GM12878 (cell line): ENCODE measurements around the gene ETV6. TPM values are rescaled to one million over a fixed set of nuclear protein-coding genes. Genes with fewer than 3 reads are reported as not detected.

Source experiments
- ATAC-seq: fragments of 200-7000 bp; cut with Tn5 transposase; 3 replicates; pipeline ENCODE4 v1.9.1; 2020; ENCODE audit warnings: mild to moderate bottlenecking, moderate library complexity
- Bru-seq: library from RNA; stranded (reverse); fragments of 400-500 nt; gene quantifications from one replicate; lab custom pipeline; 2021; lab: Mats Ljungman, UMichigan
- BruChase-seq, 2 experiments: library from RNA; stranded (reverse); fragments of 400-500 nt; gene quantifications; one replicate each; lab custom pipeline; 2021; lab: Mats Ljungman, UMichigan
- BruUV-seq: library from RNA; stranded (reverse); fragments of 400-500 nt; replicated peaks from 2 replicates; lab custom pipeline; 2021; lab: Mats Ljungman, UMichigan
- CTCF ChIA-PET: fragments of 300-600 bp; sonication (Branson Sonifier 250); formaldehyde crosslinking; extraction: SDS; loops from one replicate; lab custom pipeline; 2021; ENCODE audit warnings: inconsistent platforms; lab: Yijun Ruan, JAX
- POLR2A ChIA-PET: fragments of 350-600 bp; formaldehyde crosslinking; extraction: SDS; loops from one replicate; lab custom pipeline; 2021; ENCODE audit warnings: inconsistent platforms; lab: Charles Lee
- RAD21 ChIA-PET: fragments of 300-600 bp; sonication (Branson Sonifier 250); formaldehyde crosslinking; loops from one replicate; lab custom pipeline; 2023; ENCODE audit warnings: antibody characterized with exemption; ENCODE audit not compliant: unreplicated experiment; lab: Charles Lee
- SMC1A ChIA-PET: fragments of 300-600 bp; sonication (Branson Sonifier 250); formaldehyde crosslinking; loops from one replicate; lab custom pipeline; 2023; ENCODE audit not compliant: unreplicated experiment, uncharacterized antibody; lab: Charles Lee
- DNase-seq: peaks from one replicate; pipeline ENCODE4 v3.0.0-alpha.2; 2011; ENCODE audit warnings: low read depth, low spot score
- FAIRE-seq: peaks from 3 replicates; lab custom pipeline; 2011; peaks lifted over from hg19 to GRCh38; lab: Jason Lieb, UNC
- H2AFZ ChIP-seq: 2 replicates; pipeline ENCODE4 v1.6.0; 2011; ENCODE audit warnings: low read depth, low read length, control low read depth; ENCODE audit not compliant: control insufficient read depth
- H3K27ac ChIP-seq: 2 replicates; pipeline ENCODE4 v1.5.1; 2011; ENCODE audit warnings: control low read depth; ENCODE audit not compliant: control insufficient read depth, insufficient read depth
- H3K27me3 ChIP-seq, 2 experiments: replicated peaks in 1 of 2; 2 replicates each; pipeline versions ENCODE4 v1.6.0 to v1.6.1; 2011; ENCODE audit warnings: low read length in 1 of 2; ENCODE audit not compliant: control insufficient read depth in 2 of 2, insufficient read depth in 2 of 2
- H3K36me3 ChIP-seq, 2 experiments: 2 replicates each; pipeline ENCODE4 v1.5.1; 2011; ENCODE audit warnings: low read length in 1 of 2; ENCODE audit not compliant: control insufficient read depth in 2 of 2, insufficient read depth in 2 of 2
- H3K4me1 ChIP-seq: 2 replicates; pipeline ENCODE4 v1.6.1; 2011; ENCODE audit warnings: mild to moderate bottlenecking, low read length, moderate library complexity, mixed read lengths; ENCODE audit not compliant: control insufficient read depth, insufficient read depth
- H3K4me2 ChIP-seq: 2 replicates; pipeline ENCODE4 v1.6.0; 2011; ENCODE audit warnings: control low read depth; ENCODE audit not compliant: control insufficient read depth, insufficient read depth
- H3K4me3 ChIP-seq: fragments of 200-600 bp; sonication (generic); 2 replicates; pipeline ENCODE4 v1.5.1; 2016
- H3K79me2 ChIP-seq: 2 replicates; pipeline ENCODE4 v1.6.0; 2011; ENCODE audit warnings: low read length; ENCODE audit not compliant: control insufficient read depth, insufficient read depth
- H3K9ac ChIP-seq: 2 replicates; pipeline ENCODE4 v1.8.0; 2011; ENCODE audit warnings: low read length, control low read depth, mixed read lengths; ENCODE audit not compliant: control insufficient read depth, insufficient read depth
- H3K9me3 ChIP-seq: replicated peaks from 3 replicates; pipeline ENCODE4 v1.5.1; 2011; ENCODE audit warnings: mild to moderate bottlenecking, low read length; ENCODE audit not compliant: control insufficient read depth, insufficient read depth
- H4K20me1 ChIP-seq: 2 replicates; pipeline ENCODE4 v1.6.0; 2011; ENCODE audit not compliant: control insufficient read depth, insufficient read depth
- EGR1 ChIP-seq, 2 experiments: IDR thresholded peaks; 1 replicate in 1 of 2; 2 replicates in 1 of 2; pipeline ENCODE4 v1.6.1; 2011 to 2012; ENCODE audit warnings: low read depth in 2 of 2, low read length in 2 of 2, borderline replicate concordance in 1 of 2, mild to moderate bottlenecking in 1 of 2, moderate library complexity in 1 of 2
- ETV6 ChIP-seq, 2 experiments: fragments of 450-650 bp in 1 of 2; IDR thresholded peaks in 1 of 2; conservative IDR thresholded peaks in 1 of 2; 2 replicates each; pipeline ENCODE4 v1.6.1; 2014; ENCODE audit warnings: antibody characterized with exemption in 1 of 2, borderline replicate concordance in 1 of 2, low read depth in 1 of 2, mild to moderate bottlenecking in 1 of 2, moderate library complexity in 1 of 2
- KDM1A ChIP-seq: fragments of 200-600 bp; sonication (generic); IDR thresholded peaks from 2 replicates; pipeline ENCODE4 v1.6.1; 2016; ENCODE audit warnings: borderline replicate concordance
- NR2C2 ChIP-seq: IDR thresholded peaks from 2 replicates; pipeline ENCODE4 v1.6.1; 2011; ENCODE audit warnings: borderline replicate concordance, low read depth; ENCODE audit not compliant: control insufficient read depth, insufficient read length
- PAX8 ChIP-seq: fragments of 450-650 bp; IDR thresholded peaks from 2 replicates; pipeline ENCODE4 v1.6.1; 2017; ENCODE audit warnings: mild to moderate bottlenecking, moderate library complexity
- PML ChIP-seq: IDR thresholded peaks from 2 replicates; pipeline ENCODE4 v1.6.1; 2012; ENCODE audit warnings: low read length, inconsistent platforms
- RELA ChIP-seq: fragments of 450-650 bp; IDR thresholded peaks from 2 replicates; pipeline ENCODE4 v1.8.0; 2014; ENCODE audit warnings: borderline replicate concordance; ENCODE audit not compliant: partially characterized antibody
- SMARCA5 ChIP-seq: fragments of 450-650 bp; IDR thresholded peaks from 2 replicates; pipeline ENCODE4 v1.6.1; 2017; ENCODE audit warnings: mild to moderate bottlenecking
- SMC3 ChIP-seq: IDR thresholded peaks from 2 replicates; pipeline ENCODE4 v1.6.1; 2011; ENCODE audit warnings: low read length, improper control_type of control experiment, borderline replicate concordance
- TAF1 ChIP-seq: IDR thresholded peaks from 2 replicates; pipeline ENCODE4 v1.6.1; 2011; ENCODE audit warnings: mild to moderate bottlenecking, low read depth, low read length, borderline replicate concordance
- TCF3 ChIP-seq: IDR thresholded peaks from 2 replicates; pipeline ENCODE4 v1.6.1; 2012; ENCODE audit warnings: low read depth, mild to moderate bottlenecking, low read length, borderline replicate concordance; ENCODE audit not compliant: insufficient read depth
- ZBED1 ChIP-seq: IDR thresholded peaks from 2 replicates; pipeline ENCODE4 v1.6.1; 2016; ENCODE audit warnings: borderline replicate concordance
- WGBS: methylation state at CpG from one replicate; pipeline ENCODE4 v1.1.6; 2016; ENCODE audit warnings: low lambda C conversion rate; ENCODE audit not compliant: insufficient replicate concordance, insufficient coverage; ENCODE audit errors: missing lambda C conversion rate; 5-methylcytosine and 5-hydroxymethylcytosine counted together
- in situ Hi-C: fragments of 300-500 bp; cut with MboI; formaldehyde crosslinking; loops from 9 replicates; pipeline ENCODE4 v1.14.3; 2018; ENCODE audit warnings: mixed read lengths
- intact Hi-C: fragments of 100-400 bp; cut with micrococcal nuclease; formaldehyde crosslinking; loops from one replicate; pipeline ENCODE4 v1.14.2; 2022; ENCODE audit not compliant: unreplicated experiment
- long read RNA-seq, 2 experiments: library from polyadenylated mRNA; unstranded; transcript quantifications; one replicate each; pipeline ENCODE4 v2.0.0, GENCODE V29; 2019 to 2020
- polyA minus RNA-seq, 3 experiments: library from RNA; depleted of rRNA, polyadenylated mRNA; stranded (reverse); fragments of >200 nt; gene quantifications; 2 replicates each; pipeline ENCODE4 v1.2.3, GENCODE V29; 2011
- polyA plus RNA-seq, 11 experiments: library from polyadenylated mRNA; depleted of rRNA in 4 of 11; unstranded in 6 of 11; stranded (reverse) in 5 of 11; fragments of >200 nt; fragmentation: Nextera tagmentation in 4 of 11; fragmentation: Illumina TruSeq in 1 of 11; extraction: Ambion mirVana in 4 of 11; extraction: Trizol in 1 of 11; gene quantifications; 1 replicate in 1 of 11; 2 replicates in 10 of 11; pipeline versions ENCODE4 v1.2.1 to v1.2.3, GENCODE V29; 2011 to 2016; ENCODE audit warnings: inconsistent platforms in 2 of 11, missing spikeins in 2 of 11, low read depth in 1 of 11
- total RNA-seq, 4 experiments: library from RNA; depleted of rRNA in 3 of 4; stranded (reverse); fragments of >200 nt in 3 of 4; fragmentation: Illumina TruSeq in 1 of 4; extraction: Trizol in 1 of 4; gene quantifications; 2 replicates each; pipeline versions ENCODE4 v1.2.1 to v1.2.3, GENCODE V29; 2013 to 2021
- TF ChIP-seq, protein P1 (sequence below): fragments of 450-650 bp; IDR thresholded peaks from 2 replicates; pipeline ENCODE4 v1.6.1; 2016; ENCODE audit warnings: mild to moderate bottlenecking, moderate library complexity, borderline replicate concordance

Gene ETV6
- 109 and 115 TPM in 2 replicates for total RNA-seq (2013; cell fraction: nucleolus; rRNA removed)
- 24.0 and 24.9 TPM in 2 replicates for total RNA-seq (2014; rRNA removed)
- 26.3 and 28.4 TPM in 2 replicates for total RNA-seq (2014; rRNA removed; fragmentation: Illumina TruSeq; extraction: Trizol)
- total RNA-seq (2021) = 69.7 and 74.8 TPM in 2 replicates
- polyA plus RNA-seq (2011; ENCODE audit: low read depth) = 18.0 TPM
- polyA plus RNA-seq (2011; rRNA removed) = 27.2 and 29.7 TPM in 2 replicates
- 21.0 and 26.5 TPM in 2 replicates for polyA plus RNA-seq (2011; cell fraction: cytosol; rRNA removed)
- polyA plus RNA-seq (2011; cell fraction: nucleus; rRNA removed) = 53.6 and 57.2 TPM in 2 replicates
- polyA plus RNA-seq (2012) = 22.0 and 25.1 TPM in 2 replicates
- polyA plus RNA-seq (2014; fragmentation: Illumina TruSeq; extraction: Trizol) = 32.6 and 34.6 TPM in 2 replicates
- 10 to 100 TPM in 1 of 2 experiments, 1 to 10 TPM in 1; 6.6 to 10.4 TPM for polyA plus RNA-seq (2014; fragmentation: Nextera tagmentation; extraction: Ambion mirVana)
- polyA plus RNA-seq (2014; rRNA removed) = 25.1 and 26.3 TPM in 2 replicates
- polyA plus RNA-seq (2016; fragmentation: Nextera tagmentation; extraction: Ambion mirVana) = 10 to 100 TPM in 1 of 2 experiments, 1 to 10 TPM in 1; 7.8 to 12.5 TPM
- polyA minus RNA-seq (2011; rRNA and poly(A)+ RNA removed) = 52.2 and 65.0 TPM in 2 replicates
- 23.9 and 25.7 TPM in 2 replicates for polyA minus RNA-seq (2011; cell fraction: cytosol; rRNA and poly(A)+ RNA removed)
- polyA minus RNA-seq (2011; cell fraction: nucleus; rRNA and poly(A)+ RNA removed) = 74.2 and 133 TPM in 2 replicates
- Bru-seq, nascent RNA = percentile 98 among the genes with signal in this experiment
- percentile 96 among the genes with signal in this experiment for BruChase-seq, experiment 1, labeled RNA remaining after a 6-hour chase
- BruChase-seq, experiment 2, labeled RNA remaining after a 2-hour chase = percentile 96 among the genes with signal in this experiment
- long read RNA-seq, experiment 1, full-length matches to known transcripts = 6 of 19 reads
- long read RNA-seq, experiment 1, partial matches to known transcripts = 0 of 19 reads
- long read RNA-seq, experiment 1, other reads (novel, unspliced or antisense) = 13 of 19 reads
- long read RNA-seq, experiment 2, partial matches to known transcripts = 16 of 42 reads
- long read RNA-seq, experiment 2, other reads (novel, unspliced or antisense) = 26 of 42 reads

GRCh38 chr12:11649413-11650285 lies at the start of gene ETV6:
ETV6 (plus strand) TSS chr12:11649674; CDS start chr12:11650128, 454 bp downstream.
- DNase-seq (peak; percentile 86), FAIRE-seq (no peak), ATAC-seq (peak; percentile 4)
- ChIA-PET SMC1A (interaction anchor here (0.6 to 1.6 kb wide), 18 partner anchors 26 to 360 kb away, joined by 3 to 7 read pairs (median 4); no protein-coding TSS in a partner anchor), CTCF (interaction anchor here (1.0 to 1.5 kb wide), 5 partner anchors 26 to 384 kb away, joined by 3 to 6 read pairs (median 3); no protein-coding TSS in a partner anchor), RAD21 (interaction anchor here (0.6 to 2.5 kb wide), 27 partner anchors 14 to 383 kb away, joined by 3 to 15 read pairs (median 4); no protein-coding TSS in a partner anchor), POLR2A (interaction anchor here (0.6 to 1.4 kb wide), 13 partner anchors 34 to 709 kb away, joined by 3 to 8 read pairs (median 3); no protein-coding TSS in a partner anchor)
- BruUV-seq = no TSS peak
- Histone ChIP-seq H3K4me3 (peak within 1 kb of the TSS; percentile 85), H3K27ac (peak within 1 kb of the TSS; percentile 99), H3K36me3 (no peaks in the 10 kb centered on the region), H3K79me2 (peaks cover 56% of the 10 kb centered on the region), H3K9me3 (no peaks in the 10 kb centered on the region), H3K4me2 (peak within 1 kb of the TSS; percentile 96), H2AFZ (peak within 1 kb of the TSS; percentile 69), H3K27me3 (no peaks in the 10 kb centered on the region), H3K4me1 (peaks cover 8% of the 10 kb centered on the region), H3K9ac (peak within 1 kb of the TSS; percentile 98), H4K20me1 (no peaks in the 10 kb centered on the region)
- WGBS = under 1% methylated on average over 51 of the region's 86 CpGs
- intact Hi-C loops = loop anchor here (1.0 to 10.0 kb wide), 4 partner anchors 81 to 1075 kb away; no protein-coding TSS in a partner anchor
- in situ Hi-C loops = loop anchor here (5.0 kb wide), 4 partner anchors 78 to 378 kb away; no protein-coding TSS in a partner anchor
- TF ChIP-seq RELA (no peak), TAF1 (peak; percentile 59), ETV6 (conservative IDR thresholded peaks at IDR 0.05 in 1 of 2, IDR thresholded peaks at IDR 0.05 in 1 of 2; ENCODE audit: borderline replicate concordance in 1 of 2, low read depth in 1 of 2) (peak in 1 of 2 experiments; percentile 70; a peak in 2 of 4 replicates), ZBED1 (peak; percentile 42; the same call in 1 of the 2 replicates), PML (no peak), NR2C2 (no peak), PAX8 (no peak), KDM1A (no peak), SMC3 (no peak), SMARCA5 (peak; percentile 41; the same call in 1 of the 2 replicates), EGR1 (IDR thresholded peaks at IDR 0.05; ENCODE audit: borderline replicate concordance in 1 of 2, low read depth in 2 of 2, low read length in 2 of 2) (peak in 1 of 2 experiments; percentile 77; a peak in 2 of 3 replicates), TCF3 (0 out of 2 replicates have a peak, but pooled peaks have one; percentile 35)
- TF ChIP-seq, protein P1, sequence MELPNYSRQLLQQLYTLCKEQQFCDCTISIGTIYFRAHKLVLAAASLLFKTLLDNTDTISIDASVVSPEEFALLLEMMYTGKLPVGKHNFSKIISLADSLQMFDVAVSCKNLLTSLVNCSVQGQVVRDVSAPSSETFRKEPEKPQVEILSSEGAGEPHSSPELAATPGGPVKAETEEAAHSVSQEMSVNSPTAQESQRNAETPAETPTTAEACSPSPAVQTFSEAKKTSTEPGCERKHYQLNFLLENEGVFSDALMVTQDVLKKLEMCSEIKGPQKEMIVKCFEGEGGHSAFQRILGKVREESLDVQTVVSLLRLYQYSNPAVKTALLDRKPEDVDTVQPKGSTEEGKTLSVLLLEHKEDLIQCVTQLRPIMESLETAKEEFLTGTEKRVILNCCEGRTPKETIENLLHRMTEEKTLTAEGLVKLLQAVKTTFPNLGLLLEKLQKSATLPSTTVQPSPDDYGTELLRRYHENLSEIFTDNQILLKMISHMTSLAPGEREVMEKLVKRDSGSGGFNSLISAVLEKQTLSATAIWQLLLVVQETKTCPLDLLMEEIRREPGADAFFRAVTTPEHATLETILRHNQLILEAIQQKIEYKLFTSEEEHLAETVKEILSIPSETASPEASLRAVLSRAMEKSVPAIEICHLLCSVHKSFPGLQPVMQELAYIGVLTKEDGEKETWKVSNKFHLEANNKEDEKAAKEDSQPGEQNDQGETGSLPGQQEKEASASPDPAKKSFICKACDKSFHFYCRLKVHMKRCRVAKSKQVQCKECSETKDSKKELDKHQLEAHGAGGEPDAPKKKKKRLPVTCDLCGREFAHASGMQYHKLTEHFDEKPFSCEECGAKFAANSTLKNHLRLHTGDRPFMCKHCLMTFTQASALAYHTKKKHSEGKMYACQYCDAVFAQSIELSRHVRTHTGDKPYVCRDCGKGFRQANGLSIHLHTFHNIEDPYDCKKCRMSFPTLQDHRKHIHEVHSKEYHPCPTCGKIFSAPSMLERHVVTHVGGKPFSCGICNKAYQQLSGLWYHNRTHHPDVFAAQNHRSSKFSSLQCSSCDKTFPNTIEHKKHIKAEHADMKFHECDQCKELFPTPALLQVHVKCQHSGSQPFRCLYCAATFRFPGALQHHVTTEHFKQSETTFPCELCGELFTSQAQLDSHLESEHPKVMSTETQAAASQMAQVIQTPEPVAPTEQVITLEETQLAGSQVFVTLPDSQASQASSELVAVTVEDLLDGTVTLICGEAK = no peak
